IMR-90 (cell line): Measurements from ENCODE around the gene NHP2.

Source experiments
- CEBPB ChIP-seq: IDR thresholded peaks from 2 replicates; pipeline ENCODE4 v1.6.1; 2012; ENCODE audit warnings: low read depth, low read length, improper control_type of control experiment
- CHD1 ChIP-seq: IDR thresholded peaks from 2 replicates; pipeline ENCODE4 v1.6.1; 2012; ENCODE audit warnings: low read depth, low read length, improper control_type of control experiment
- CTCF ChIP-seq: conservative IDR thresholded peaks from 2 replicates; pipeline ENCODE4 v1.5.1; 2012; ENCODE audit warnings: mild to moderate bottlenecking, low read depth, low read length, improper control_type of control experiment
- ELK1 ChIP-seq: fragments of 150-350 bp; IDR thresholded peaks from 2 replicates; pipeline ENCODE4 v1.6.1; 2016; ENCODE audit warnings: low read depth, mild to moderate bottlenecking, low read length, moderate library complexity, borderline replicate concordance
- FOS ChIP-seq: fragments of 150-350 bp; IDR thresholded peaks from 2 replicates; pipeline ENCODE4 v1.6.1; 2016; ENCODE audit warnings: low read depth, low read length
- MAFK ChIP-seq: IDR thresholded peaks from 2 replicates; pipeline ENCODE4 v1.6.1; 2012; ENCODE audit warnings: low read depth, low read length, improper control_type of control experiment
- MAZ ChIP-seq: IDR thresholded peaks from 2 replicates; pipeline ENCODE4 v1.6.1; 2012; ENCODE audit warnings: low read depth, mild to moderate bottlenecking, low read length, improper control_type of control experiment, moderate library complexity, borderline replicate concordance
- MXI1 ChIP-seq: IDR thresholded peaks from 2 replicates; pipeline ENCODE4 v1.6.1; 2012; ENCODE audit warnings: low read depth, mild to moderate bottlenecking, low read length, moderate library complexity, borderline replicate concordance
- POLR2A ChIP-seq: IDR thresholded peaks from 2 replicates; pipeline ENCODE4 v1.6.1; 2012; ENCODE audit warnings: mild to moderate bottlenecking, low read depth, low read length
- RAD21 ChIP-seq: IDR thresholded peaks from 2 replicates; pipeline ENCODE4 v1.6.1; 2012; ENCODE audit warnings: low read length, improper control_type of control experiment
- RFX5 ChIP-seq: IDR thresholded peaks from 2 replicates; pipeline ENCODE4 v1.8.0; 2012; ENCODE audit warnings: low read depth, mild to moderate bottlenecking, low read length, moderate library complexity
- SMC3 ChIP-seq: fragments of 150-350 bp; IDR thresholded peaks from 2 replicates; pipeline ENCODE4 v1.6.1; 2016; ENCODE audit warnings: low read depth, mild to moderate bottlenecking, antibody characterized with exemption, low read length, moderate library complexity
- USF2 ChIP-seq: fragments of 150-350 bp; IDR thresholded peaks from 2 replicates; pipeline ENCODE4 v1.6.1; 2017; ENCODE audit warnings: mild to moderate bottlenecking, antibody characterized with exemption, low read length, low read depth

DNA sequence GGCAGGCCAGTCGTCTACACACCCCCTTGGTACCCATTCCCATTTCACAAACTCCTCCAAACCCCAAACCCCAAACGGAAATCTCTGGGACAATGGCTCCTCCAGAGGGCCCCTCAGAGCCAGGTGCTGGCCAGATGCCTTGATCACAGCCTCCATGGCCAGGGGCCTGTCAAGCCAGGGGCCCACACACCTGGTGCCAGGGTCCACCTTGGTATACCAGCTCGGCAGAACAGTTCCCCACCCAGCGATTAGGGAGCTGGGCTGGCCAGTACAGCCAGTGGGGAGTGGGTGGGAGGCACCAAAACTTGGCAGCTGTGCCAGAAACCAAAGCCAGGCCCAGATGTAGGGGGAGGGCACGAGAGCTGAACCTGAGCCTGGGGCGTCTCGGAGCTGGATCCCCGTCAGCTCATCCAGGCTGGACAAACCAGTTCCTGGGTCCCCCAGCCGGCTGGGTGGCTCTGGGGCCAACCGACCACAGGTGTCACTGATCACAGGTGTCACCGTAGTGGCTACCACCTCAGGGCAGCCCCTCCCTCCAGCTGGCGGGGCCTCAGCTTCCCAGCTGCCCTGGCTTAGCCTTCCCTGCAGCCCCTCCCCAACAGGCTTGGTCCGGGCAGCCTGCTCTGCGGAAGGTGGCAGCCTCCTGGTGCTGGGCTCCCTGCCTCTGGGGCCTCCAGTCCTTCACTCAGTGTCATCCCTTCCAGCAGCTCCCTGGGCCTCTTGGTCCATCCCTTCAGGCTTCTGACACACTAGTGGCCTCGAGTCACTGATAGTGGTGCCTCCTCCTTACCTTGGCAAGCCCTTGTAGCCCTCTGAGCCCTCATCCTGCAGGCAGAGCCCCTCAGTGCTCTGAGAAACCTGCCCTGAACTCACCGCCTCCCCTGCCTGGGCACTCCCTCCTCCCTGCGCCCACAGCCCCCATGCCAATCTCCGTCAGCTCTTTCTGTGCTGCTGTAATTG lies 29.4 kb downstream of the NHP2 start:
- TF ChIP-seq CTCF (no peak), POLR2A (no peak), MAFK (no peak), ELK1 (no peak), SMC3 (no peak), MAZ (no peak), RAD21 (no peak), MXI1 (no peak), USF2 (no peak), RFX5 (no peak), CEBPB (no peak), FOS (no peak), CHD1 (no peak)
